Glutamatergic neuron (in vitro differentiated cells): ENCODE data around the gene DACT1. TPM values are rescaled to one million over a fixed set of nuclear protein-coding genes. Genes with fewer than 3 reads are reported as not detected.

Experiments used
- DNase-seq: peaks from one replicate; pipeline ENCODE4 v3.0.0; 2022
- H3K27ac Mint-ChIP-seq: one replicate; pipeline ENCODE4 v1.8.0; 2020; ENCODE audit warnings: mild to moderate bottlenecking, mixed read lengths, inconsistent platforms; ENCODE audit not compliant: unreplicated experiment
- H3K27me3 Mint-ChIP-seq: one replicate; pipeline ENCODE4 v1.8.0; 2020; ENCODE audit warnings: mild to moderate bottlenecking, moderate library complexity, mixed read lengths, inconsistent platforms; ENCODE audit not compliant: unreplicated experiment
- H3K36me3 Mint-ChIP-seq: one replicate; pipeline ENCODE4 v1.8.0; 2020; ENCODE audit warnings: mild to moderate bottlenecking, mixed read lengths, inconsistent platforms; ENCODE audit not compliant: unreplicated experiment
- H3K4me1 Mint-ChIP-seq: one replicate; pipeline ENCODE4 v1.8.0; 2020; ENCODE audit warnings: mild to moderate bottlenecking, low read depth, mixed read lengths, inconsistent platforms; ENCODE audit not compliant: unreplicated experiment
- H3K4me3 Mint-ChIP-seq: one replicate; pipeline ENCODE4 v1.8.0; 2020; ENCODE audit warnings: mild to moderate bottlenecking, mixed read lengths, inconsistent platforms; ENCODE audit not compliant: unreplicated experiment
- H3K9me3 Mint-ChIP-seq: one replicate; pipeline ENCODE4 v1.8.0; 2020; ENCODE audit warnings: mild to moderate bottlenecking, moderate library complexity, mixed read lengths, inconsistent platforms; ENCODE audit not compliant: unreplicated experiment
- total RNA-seq: library from RNA; stranded (reverse); fragmentation: NEBNext Ultra II Directional; extraction: Animal tissue kit (Norgen Biotek cat#: 25700); gene quantifications from one replicate; pipeline ENCODE4 v1.2.1, GENCODE V29; 2021; ENCODE audit not compliant: unreplicated experiment
- TF ChIP-seq, protein P1 (sequence below): fragments of 200-600 bp; sonication (generic); IDR thresholded peaks from one replicate; pipeline ENCODE4 v1.5.0; 2021; ENCODE audit not compliant: partially characterized antibody, unreplicated experiment

The DACT1 gene
- total RNA-seq, 1 donor from 2014 or later, result 39.9 TPM

- Mint-ChIP-seq H3K27ac (no peak overlapping the region), H3K27me3 (peaks cover 2% of the 10 kb centered on the region), H3K36me3 (no peaks in the 10 kb centered on the region), H3K9me3 (no peaks in the 10 kb centered on the region), H3K4me3 (no peak overlapping the region), H3K4me1 (no peaks in the 10 kb centered on the region)
- TF ChIP-seq, protein P1, sequence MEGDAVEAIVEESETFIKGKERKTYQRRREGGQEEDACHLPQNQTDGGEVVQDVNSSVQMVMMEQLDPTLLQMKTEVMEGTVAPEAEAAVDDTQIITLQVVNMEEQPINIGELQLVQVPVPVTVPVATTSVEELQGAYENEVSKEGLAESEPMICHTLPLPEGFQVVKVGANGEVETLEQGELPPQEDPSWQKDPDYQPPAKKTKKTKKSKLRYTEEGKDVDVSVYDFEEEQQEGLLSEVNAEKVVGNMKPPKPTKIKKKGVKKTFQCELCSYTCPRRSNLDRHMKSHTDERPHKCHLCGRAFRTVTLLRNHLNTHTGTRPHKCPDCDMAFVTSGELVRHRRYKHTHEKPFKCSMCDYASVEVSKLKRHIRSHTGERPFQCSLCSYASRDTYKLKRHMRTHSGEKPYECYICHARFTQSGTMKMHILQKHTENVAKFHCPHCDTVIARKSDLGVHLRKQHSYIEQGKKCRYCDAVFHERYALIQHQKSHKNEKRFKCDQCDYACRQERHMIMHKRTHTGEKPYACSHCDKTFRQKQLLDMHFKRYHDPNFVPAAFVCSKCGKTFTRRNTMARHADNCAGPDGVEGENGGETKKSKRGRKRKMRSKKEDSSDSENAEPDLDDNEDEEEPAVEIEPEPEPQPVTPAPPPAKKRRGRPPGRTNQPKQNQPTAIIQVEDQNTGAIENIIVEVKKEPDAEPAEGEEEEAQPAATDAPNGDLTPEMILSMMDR, result no peak
- DNase-seq, result no peak
Observed at GRCh38 chr14:58598804-58599525, 38.8 kb upstream of the DACT1 start.

- H3K4me3 Mint-ChIP-seq, result no peak overlapping the region
- H3K36me3 Mint-ChIP-seq, result no peaks in the 10 kb centered on the region
Observed at GRCh38 chr14:58599707-58600106, 38.1 kb upstream of the DACT1 start.

DNA sequence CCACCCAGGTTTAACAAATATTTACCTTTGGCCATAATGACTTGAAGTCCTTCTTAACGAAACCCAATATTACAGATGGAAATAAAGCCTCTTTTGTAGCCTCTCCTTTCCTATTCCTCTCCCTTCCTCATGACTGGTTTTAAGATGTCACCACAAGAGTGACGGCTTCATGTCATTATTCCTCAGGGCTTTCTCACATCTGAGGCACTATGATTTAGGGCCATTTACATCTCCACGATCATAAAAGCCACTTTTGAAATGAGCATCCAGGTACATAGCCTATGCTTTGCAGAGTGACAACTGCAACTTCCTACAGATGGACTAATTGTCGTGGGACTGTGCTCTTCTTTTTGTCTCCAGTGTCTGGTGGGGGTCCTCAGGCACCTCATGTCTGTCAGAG, 32.3 kb upstream of the DACT1 start:
- Mint-ChIP-seq H3K4me3 (no peak overlapping the region), H3K9me3 (no peaks in the 10 kb centered on the region), H3K27ac (no peak overlapping the region), H3K4me1 (peaks cover 5% of the 10 kb centered on the region), H3K36me3 (no peaks in the 10 kb centered on the region), H3K27me3 (no peaks in the 10 kb centered on the region)
- DNase-seq, result no peak
- TF ChIP-seq, protein P1, result no peak

More at GRCh38 chr14:58599707-58600106, 38.1 kb upstream of the DACT1 start:
- H3K4me1 Mint-ChIP-seq, result no peaks in the 10 kb centered on the region
- peaks cover 2% of the 10 kb centered on the region for H3K27me3 Mint-ChIP-seq
- TF ChIP-seq, protein P1, result no peak
- H3K27ac Mint-ChIP-seq, result no peak overlapping the region
- H3K9me3 Mint-ChIP-seq, result no peaks in the 10 kb centered on the region
- no peak for DNase-seq

- no peaks in the 10 kb centered on the region for H3K27me3 Mint-ChIP-seq
- H3K4me3 Mint-ChIP-seq, result no peak overlapping the region
- no peaks in the 10 kb centered on the region for H3K36me3 Mint-ChIP-seq
- TF ChIP-seq, protein P1, result no peak
- peaks cover 5% of the 10 kb centered on the region for H3K4me1 Mint-ChIP-seq
- no peak overlapping the region for H3K27ac Mint-ChIP-seq
- no peaks in the 10 kb centered on the region for H3K9me3 Mint-ChIP-seq
- no peak for DNase-seq
Observed at GRCh38 chr14:58607131-58607951, 30.4 kb upstream of the DACT1 start.

GRCh38 chr14:58607952-58608317, 29.8 kb upstream of the DACT1 start:
- Mint-ChIP-seq H3K4me3 (no peak overlapping the region), H3K9me3 (no peaks in the 10 kb centered on the region), H3K36me3 (no peaks in the 10 kb centered on the region), H3K27me3 (no peaks in the 10 kb centered on the region), H3K4me1 (peaks cover 5% of the 10 kb centered on the region), H3K27ac (no peak overlapping the region)
- TF ChIP-seq, protein P1, result no peak
- no peak for DNase-seq
